Measurements from ENCODE around the gene IFI35.
A peak's percentile ranks its signal among the peaks of the same experiment; 100 is the strongest.

IFI35 gene

DNA sequence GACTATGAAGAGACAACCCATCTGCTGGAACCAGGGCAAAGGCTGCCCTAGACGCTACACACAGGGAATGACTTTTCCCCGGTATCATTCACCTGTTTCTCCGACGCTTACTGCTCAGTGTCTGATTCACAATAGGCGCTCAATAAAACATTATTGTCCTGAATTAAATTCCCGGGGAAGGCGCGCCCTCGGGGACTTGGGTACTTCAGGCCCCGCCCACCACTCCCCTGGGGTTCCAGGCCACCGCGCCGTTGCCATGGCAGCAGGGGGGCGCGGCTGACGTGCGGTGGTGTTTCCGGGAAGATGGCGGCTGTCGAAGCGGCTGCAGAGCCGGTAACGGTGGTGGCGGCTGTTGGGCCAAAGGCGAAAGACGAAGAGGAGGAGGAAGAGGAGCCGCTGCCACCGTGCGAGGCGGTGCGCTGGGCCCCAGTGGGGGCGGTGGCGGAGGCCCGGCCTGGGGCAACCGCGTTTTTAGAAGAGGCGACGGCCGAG lies 26.3 kb upstream of the IFI35 start, which contains the start of gene RUNDC1 (continued):
- TF ChIP-seq, protein P1, sequence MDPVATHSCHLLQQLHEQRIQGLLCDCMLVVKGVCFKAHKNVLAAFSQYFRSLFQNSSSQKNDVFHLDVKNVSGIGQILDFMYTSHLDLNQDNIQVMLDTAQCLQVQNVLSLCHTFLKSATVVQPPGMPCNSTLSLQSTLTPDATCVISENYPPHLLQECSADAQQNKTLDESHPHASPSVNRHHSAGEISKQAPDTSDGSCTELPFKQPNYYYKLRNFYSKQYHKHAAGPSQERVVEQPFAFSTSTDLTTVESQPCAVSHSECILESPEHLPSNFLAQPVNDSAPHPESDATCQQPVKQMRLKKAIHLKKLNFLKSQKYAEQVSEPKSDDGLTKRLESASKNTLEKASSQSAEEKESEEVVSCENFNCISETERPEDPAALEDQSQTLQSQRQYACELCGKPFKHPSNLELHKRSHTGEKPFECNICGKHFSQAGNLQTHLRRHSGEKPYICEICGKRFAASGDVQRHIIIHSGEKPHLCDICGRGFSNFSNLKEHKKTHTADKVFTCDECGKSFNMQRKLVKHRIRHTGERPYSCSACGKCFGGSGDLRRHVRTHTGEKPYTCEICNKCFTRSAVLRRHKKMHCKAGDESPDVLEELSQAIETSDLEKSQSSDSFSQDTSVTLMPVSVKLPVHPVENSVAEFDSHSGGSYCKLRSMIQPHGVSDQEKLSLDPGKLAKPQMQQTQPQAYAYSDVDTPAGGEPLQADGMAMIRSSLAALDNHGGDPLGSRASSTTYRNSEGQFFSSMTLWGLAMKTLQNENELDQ (tag by site-specific recombination; IDR thresholded peaks at IDR 0.05; ENCODE audit: low read depth), result no peak
- no peak for TF ChIP-seq ZNF624 (tag by site-specific recombination; IDR thresholded peaks at IDR 0.05)
- TF ChIP-seq PRDM1 (tag by site-specific recombination; IDR thresholded peaks at IDR 0.05), result no peak
- TF ChIP-seq ZNF404 (tag by site-specific recombination; IDR thresholded peaks at IDR 0.05), result no peak
- TF ChIP-seq, protein P2, sequence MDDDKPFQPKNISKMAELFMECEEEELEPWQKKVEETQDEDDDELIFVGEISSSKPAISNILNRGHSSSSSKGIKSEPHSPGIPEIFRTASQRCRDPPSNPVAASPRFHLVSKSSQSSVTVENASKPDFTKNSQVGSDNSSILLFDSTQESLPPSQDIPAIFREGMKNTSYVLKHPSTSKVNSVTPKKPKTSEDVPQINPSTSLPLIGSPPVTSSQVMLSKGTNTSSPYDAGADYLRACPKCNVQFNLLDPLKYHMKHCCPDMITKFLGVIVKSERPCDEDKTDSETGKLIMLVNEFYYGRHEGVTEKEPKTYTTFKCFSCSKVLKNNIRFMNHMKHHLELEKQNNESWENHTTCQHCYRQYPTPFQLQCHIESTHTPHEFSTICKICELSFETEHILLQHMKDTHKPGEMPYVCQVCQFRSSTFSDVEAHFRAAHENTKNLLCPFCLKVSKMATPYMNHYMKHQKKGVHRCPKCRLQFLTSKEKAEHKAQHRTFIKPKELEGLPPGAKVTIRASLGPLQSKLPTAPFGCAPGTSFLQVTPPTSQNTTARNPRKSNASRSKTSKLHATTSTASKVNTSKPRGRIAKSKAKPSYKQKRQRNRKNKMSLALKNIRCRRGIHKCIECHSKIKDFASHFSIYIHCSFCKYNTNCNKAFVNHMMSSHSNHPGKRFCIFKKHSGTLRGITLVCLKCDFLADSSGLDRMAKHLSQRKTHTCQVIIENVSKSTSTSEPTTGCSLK (tag by site-specific recombination; IDR thresholded peaks at IDR 0.05), result no peak
- TF ChIP-seq REPIN1 (tag by site-specific recombination; IDR thresholded peaks at IDR 0.05; ENCODE audit: low read depth), result no peak
- TF ChIP-seq SCRT1 (tag by site-specific recombination; IDR thresholded peaks at IDR 0.05; ENCODE audit: borderline replicate concordance), result no peak
- TF ChIP-seq MZF1 (tag by site-specific recombination; IDR thresholded peaks at IDR 0.05; ENCODE audit: borderline replicate concordance), result no peak
- peak; percentile 91 for TF ChIP-seq KLF16 (tag by site-specific recombination; IDR thresholded peaks at IDR 0.05)
- no peak for TF ChIP-seq ZNF19 (tag by site-specific recombination; IDR thresholded peaks at IDR 0.05; ENCODE audit: low read depth)
- no peak for TF ChIP-seq ZNF274 (IDR thresholded peaks at IDR 0.05; ENCODE audit: low read length)
- no peak for TF ChIP-seq ZNF274 (tag by site-specific recombination; IDR thresholded peaks at IDR 0.05; ENCODE audit: borderline replicate concordance)
- no peak for TF ChIP-seq ZNF423 (tag by site-specific recombination; IDR thresholded peaks at IDR 0.05)
- TF ChIP-seq, protein P3, sequence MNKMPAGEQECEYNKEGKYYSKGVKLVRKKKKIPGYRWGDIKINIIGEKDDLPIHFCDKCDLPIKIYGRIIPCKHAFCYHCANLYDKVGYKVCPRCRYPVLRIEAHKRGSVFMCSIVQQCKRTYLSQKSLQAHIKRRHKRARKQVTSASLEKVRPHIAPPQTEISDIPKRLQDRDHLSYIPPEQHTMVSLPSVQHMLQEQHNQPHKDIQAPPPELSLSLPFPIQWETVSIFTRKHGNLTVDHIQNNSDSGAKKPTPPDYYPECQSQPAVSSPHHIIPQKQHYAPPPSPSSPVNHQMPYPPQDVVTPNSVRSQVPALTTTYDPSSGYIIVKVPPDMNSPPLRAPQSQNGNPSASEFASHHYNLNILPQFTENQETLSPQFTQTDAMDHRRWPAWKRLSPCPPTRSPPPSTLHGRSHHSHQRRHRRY (tag by site-specific recombination; IDR thresholded peaks at IDR 0.05), result no peak
- TF ChIP-seq ZNF558 (tag by site-specific recombination; IDR thresholded peaks at IDR 0.05), result no peak
- no peak for TF ChIP-seq ZNF24 (tag by site-specific recombination; IDR thresholded peaks at IDR 0.05)
- no peak for TF ChIP-seq ZNF792 (tag by site-specific recombination; IDR thresholded peaks at IDR 0.05)
- no peak for TF ChIP-seq ZNF248 (tag by site-specific recombination; IDR thresholded peaks at IDR 0.05)
- TF ChIP-seq, protein P4, sequence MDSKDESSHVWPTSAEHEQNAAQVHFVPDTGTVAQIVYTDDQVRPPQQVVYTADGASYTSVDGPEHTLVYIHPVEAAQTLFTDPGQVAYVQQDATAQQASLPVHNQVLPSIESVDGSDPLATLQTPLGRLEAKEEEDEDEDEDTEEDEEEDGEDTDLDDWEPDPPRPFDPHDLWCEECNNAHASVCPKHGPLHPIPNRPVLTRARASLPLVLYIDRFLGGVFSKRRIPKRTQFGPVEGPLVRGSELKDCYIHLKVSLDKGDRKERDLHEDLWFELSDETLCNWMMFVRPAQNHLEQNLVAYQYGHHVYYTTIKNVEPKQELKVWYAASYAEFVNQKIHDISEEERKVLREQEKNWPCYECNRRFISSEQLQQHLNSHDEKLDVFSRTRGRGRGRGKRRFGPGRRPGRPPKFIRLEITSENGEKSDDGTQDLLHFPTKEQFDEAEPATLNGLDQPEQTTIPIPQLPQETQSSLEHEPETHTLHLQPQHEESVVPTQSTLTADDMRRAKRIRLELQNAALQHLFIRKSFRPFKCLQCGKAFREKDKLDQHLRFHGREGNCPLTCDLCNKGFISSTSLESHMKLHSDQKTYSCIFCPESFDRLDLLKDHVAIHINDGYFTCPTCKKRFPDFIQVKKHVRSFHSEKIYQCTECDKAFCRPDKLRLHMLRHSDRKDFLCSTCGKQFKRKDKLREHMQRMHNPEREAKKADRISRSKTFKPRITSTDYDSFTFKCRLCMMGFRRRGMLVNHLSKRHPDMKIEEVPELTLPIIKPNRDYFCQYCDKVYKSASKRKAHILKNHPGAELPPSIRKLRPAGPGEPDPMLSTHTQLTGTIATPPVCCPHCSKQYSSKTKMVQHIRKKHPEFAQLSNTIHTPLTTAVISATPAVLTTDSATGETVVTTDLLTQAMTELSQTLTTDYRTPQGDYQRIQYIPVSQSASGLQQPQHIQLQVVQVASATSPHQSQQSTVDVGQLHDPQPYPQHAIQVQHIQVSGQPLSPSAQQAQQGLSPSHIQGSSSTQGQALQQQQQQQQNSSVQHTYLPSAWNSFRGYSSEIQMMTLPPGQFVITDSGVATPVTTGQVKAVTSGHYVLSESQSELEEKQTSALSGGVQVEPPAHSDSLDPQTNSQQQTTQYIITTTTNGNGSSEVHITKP (tag by site-specific recombination; IDR thresholded peaks at IDR 0.05), result peak; percentile 64; the same call in 1 of the 2 replicates
- peak; percentile 70 for TF ChIP-seq SP3 (tag by site-specific recombination; IDR thresholded peaks at IDR 0.05)
- TF ChIP-seq, protein P5, sequence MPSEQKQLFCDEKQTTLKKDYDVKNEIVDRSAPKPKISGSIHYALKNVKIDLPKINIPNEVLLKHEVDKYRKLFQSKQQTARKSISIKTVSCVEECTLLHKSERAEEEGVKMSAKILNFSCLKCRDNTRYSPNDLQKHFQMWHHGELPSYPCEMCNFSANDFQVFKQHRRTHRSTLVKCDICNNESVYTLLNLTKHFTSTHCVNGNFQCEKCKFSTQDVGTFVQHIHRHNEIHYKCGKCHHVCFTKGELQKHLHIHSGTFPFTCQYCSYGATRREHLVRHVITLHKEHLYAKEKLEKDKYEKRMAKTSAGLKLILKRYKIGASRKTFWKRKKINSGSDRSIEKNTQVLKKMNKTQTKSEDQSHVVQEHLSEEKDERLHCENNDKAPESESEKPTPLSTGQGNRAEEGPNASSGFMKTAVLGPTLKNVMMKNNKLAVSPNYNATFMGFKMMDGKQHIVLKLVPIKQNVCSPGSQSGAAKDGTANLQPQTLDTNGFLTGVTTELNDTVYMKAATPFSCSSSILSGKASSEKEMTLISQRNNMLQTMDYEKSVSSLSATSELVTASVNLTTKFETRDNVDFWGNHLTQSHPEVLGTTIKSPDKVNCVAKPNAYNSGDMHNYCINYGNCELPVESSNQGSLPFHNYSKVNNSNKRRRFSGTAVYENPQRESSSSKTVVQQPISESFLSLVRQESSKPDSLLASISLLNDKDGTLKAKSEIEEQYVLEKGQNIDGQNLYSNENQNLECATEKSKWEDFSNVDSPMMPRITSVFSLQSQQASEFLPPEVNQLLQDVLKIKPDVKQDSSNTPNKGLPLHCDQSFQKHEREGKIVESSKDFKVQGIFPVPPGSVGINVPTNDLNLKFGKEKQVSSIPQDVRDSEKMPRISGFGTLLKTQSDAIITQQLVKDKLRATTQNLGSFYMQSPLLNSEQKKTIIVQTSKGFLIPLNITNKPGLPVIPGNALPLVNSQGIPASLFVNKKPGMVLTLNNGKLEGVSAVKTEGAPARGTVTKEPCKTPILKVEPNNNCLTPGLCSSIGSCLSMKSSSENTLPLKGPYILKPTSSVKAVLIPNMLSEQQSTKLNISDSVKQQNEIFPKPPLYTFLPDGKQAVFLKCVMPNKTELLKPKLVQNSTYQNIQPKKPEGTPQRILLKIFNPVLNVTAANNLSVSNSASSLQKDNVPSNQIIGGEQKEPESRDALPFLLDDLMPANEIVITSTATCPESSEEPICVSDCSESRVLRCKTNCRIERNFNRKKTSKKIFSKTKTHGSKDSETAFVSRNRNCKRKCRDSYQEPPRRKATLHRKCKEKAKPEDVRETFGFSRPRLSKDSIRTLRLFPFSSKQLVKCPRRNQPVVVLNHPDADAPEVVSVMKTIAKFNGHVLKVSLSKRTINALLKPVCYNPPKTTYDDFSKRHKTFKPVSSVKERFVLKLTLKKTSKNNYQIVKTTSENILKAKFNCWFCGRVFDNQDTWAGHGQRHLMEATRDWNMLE (tag by site-specific recombination; conservative IDR thresholded peaks at IDR 0.05; ENCODE audit: low read depth), result no peak
- no peak for TF ChIP-seq ZNF354C (tag by site-specific recombination; IDR thresholded peaks at IDR 0.05; ENCODE audit: borderline replicate concordance, low read depth)

Data from HEK293 (cell line).